ENCODE measurements around the gene KIF3B.
A peak's percentile ranks its signal among the peaks of the same experiment; 100 is the strongest.

The KIF3B gene

DNA sequence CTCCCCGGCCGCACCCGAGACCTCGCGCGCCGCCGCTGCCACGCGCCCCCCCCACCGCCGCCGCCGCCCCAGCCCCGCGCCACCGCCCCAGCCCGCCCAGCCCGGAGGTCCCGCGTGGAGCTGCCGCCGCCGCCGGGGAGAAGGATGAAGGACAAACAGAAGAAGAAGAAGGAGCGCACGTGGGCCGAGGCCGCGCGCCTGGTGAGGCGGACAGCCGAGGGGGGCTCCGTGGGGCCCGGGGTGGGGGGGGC, 81.1 kb downstream of the KIF3B start:
- TF ChIP-seq, protein P1, sequence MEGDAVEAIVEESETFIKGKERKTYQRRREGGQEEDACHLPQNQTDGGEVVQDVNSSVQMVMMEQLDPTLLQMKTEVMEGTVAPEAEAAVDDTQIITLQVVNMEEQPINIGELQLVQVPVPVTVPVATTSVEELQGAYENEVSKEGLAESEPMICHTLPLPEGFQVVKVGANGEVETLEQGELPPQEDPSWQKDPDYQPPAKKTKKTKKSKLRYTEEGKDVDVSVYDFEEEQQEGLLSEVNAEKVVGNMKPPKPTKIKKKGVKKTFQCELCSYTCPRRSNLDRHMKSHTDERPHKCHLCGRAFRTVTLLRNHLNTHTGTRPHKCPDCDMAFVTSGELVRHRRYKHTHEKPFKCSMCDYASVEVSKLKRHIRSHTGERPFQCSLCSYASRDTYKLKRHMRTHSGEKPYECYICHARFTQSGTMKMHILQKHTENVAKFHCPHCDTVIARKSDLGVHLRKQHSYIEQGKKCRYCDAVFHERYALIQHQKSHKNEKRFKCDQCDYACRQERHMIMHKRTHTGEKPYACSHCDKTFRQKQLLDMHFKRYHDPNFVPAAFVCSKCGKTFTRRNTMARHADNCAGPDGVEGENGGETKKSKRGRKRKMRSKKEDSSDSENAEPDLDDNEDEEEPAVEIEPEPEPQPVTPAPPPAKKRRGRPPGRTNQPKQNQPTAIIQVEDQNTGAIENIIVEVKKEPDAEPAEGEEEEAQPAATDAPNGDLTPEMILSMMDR (IDR thresholded peaks at IDR 0.05; ENCODE audit: borderline replicate concordance, control extremely low read depth, extremely low read depth, insufficient read depth, missing control alignments): no peak
- in situ Hi-C loops (cut with MboI; ENCODE audit: low sequenced_read_pairs, unreplicated experiment): no loop called here
- DNase-seq (ENCODE audit: low spot score): no peak

DNA sequence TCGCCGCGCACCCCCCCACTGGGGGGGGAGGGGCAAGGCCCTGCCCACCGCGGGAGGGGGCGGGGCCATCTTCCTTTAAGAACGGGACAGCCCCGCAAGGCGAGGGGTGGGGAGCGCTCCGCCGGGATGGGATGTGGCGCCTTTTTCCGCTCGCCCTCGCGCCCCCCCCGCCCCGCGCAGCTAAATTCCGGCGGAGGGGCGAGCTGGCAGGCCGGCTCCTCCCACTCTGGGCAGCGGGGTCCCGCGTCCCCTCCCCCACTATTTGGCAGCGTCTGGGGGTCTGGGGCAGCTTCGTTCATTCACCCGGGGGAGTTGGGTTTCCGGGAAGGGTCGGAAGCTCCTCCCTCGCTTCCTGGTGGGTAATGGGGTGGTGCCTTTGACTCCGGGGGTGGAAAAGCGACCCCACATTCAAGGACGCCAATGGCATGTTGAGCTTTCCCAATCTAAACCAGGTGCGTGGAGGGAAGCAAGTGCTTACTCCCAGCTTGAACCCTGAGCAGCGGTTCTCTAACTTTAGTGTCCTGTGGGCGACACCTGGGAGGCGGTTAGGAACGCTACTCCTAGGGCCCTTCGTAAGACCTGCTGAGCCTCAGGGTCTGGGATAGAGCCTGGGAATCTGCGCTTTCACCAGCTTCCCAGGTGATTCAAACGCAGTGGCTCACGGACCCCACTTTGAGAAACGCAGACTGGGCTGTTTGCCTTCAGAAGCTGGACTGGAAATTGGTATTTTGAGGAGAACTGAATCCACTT, 81.6 kb downstream of the KIF3B start:
- DNase-seq (ENCODE audit: low spot score): peak; percentile 86
- TF ChIP-seq, protein P1 (IDR thresholded peaks at IDR 0.05; ENCODE audit: borderline replicate concordance, control extremely low read depth, extremely low read depth, insufficient read depth, missing control alignments): no peak
- in situ Hi-C loops (cut with MboI; ENCODE audit: low sequenced_read_pairs, unreplicated experiment): no loop called here

GRCh38 chr20:32359633-32360332, 82.3 kb downstream of the KIF3B start:
- DNase-seq (ENCODE audit: low spot score): no peak
- in situ Hi-C loops (cut with MboI; ENCODE audit: low sequenced_read_pairs, unreplicated experiment): no loop called here
- TF ChIP-seq, protein P1 (IDR thresholded peaks at IDR 0.05; ENCODE audit: borderline replicate concordance, control extremely low read depth, extremely low read depth, insufficient read depth, missing control alignments): no peak

DNA sequence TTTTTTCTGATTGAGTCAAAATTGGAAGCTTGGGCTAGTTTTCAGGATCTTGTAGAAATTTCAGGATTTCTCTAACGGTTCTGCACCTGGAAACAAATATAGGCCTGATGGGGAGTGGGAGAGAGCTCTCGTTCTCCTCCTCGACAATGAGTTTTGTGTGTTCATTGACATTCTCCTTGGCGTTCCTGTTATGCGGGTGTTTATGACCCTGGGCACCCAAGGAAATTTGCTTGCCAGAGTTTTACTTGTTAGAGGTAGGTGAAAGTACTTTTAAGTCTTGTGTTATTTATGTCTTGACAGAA, 82.8 kb downstream of the KIF3B start:
- TF ChIP-seq, protein P1 (IDR thresholded peaks at IDR 0.05; ENCODE audit: borderline replicate concordance, control extremely low read depth, extremely low read depth, insufficient read depth, missing control alignments): no peak
- DNase-seq (ENCODE audit: low spot score): no peak
- in situ Hi-C loops (cut with MboI; ENCODE audit: low sequenced_read_pairs, unreplicated experiment): no loop called here

GRCh38 chr20:32362901-32363364, 85.5 kb downstream of the KIF3B start:
- no peak for DNase-seq (ENCODE audit: low spot score)
- TF ChIP-seq, protein P1 (IDR thresholded peaks at IDR 0.05; ENCODE audit: borderline replicate concordance, control extremely low read depth, extremely low read depth, insufficient read depth, missing control alignments): no peak
- in situ Hi-C loops (cut with MboI; ENCODE audit: low sequenced_read_pairs, unreplicated experiment): no loop called here

GRCh38 chr20:32363492-32363891, 86.0 kb downstream of the KIF3B start:
- TF ChIP-seq, protein P1 (IDR thresholded peaks at IDR 0.05; ENCODE audit: borderline replicate concordance, control extremely low read depth, extremely low read depth, insufficient read depth, missing control alignments): no peak
- in situ Hi-C loops (cut with MboI; ENCODE audit: low sequenced_read_pairs, unreplicated experiment): no loop called here
- no peak for DNase-seq (ENCODE audit: low spot score)
